GM13977 (cell line): ENCODE results near the gene MGAT3.

Experiments used
- DNase-seq: peaks from one replicate; pipeline ENCODE4 v3.0.0; 2012; ENCODE audit warnings: low spot score
- CTCF ChIP-seq: IDR thresholded peaks from 2 replicates; pipeline ENCODE4 v1.5.1; 2012; ENCODE audit warnings: mild to moderate bottlenecking, control low read depth; ENCODE audit not compliant: insufficient read depth; ENCODE audit errors: extremely low read depth, missing control alignments
- in situ Hi-C: fragments of 300-500 bp; cut with MboI; formaldehyde crosslinking; loops from one replicate; pipeline ENCODE4 v1.12.0; 2022; ENCODE audit warnings: low sequenced_read_pairs, low pct_unique_long_range_greater_than_20kb, mixed read lengths, inconsistent platforms; ENCODE audit not compliant: unreplicated experiment

MGAT3 gene

GRCh38 chr22:39487826-39488520 is 31.2 kb downstream of the MGAT3 start:
- in situ Hi-C loops = no loop called here
- TF ChIP-seq CTCF = no peak
- no peak for DNase-seq

GRCh38 chr22:39488563-39489083 is 31.8 kb downstream of the MGAT3 start:
- TF ChIP-seq CTCF = no peak
- in situ Hi-C loops = no loop called here
- DNase-seq = no peak

GRCh38 chr22:39489094-39490068 is 32.6 kb downstream of the MGAT3 start:
- TF ChIP-seq CTCF = no peak
- in situ Hi-C loops = no loop called here

GRCh38 chr22:39490135-39490798 is 33.5 kb downstream of the MGAT3 start:
- in situ Hi-C loops = no loop called here
- no peak for TF ChIP-seq CTCF
- DNase-seq = peak; percentile 94

More at GRCh38 chr22:39489094-39490068, 32.6 kb downstream of the MGAT3 start:
- DNase-seq = peak; percentile 35

- in situ Hi-C loops = no loop called here
- TF ChIP-seq CTCF = no peak
- DNase-seq = no peak
Measured at GRCh38 chr22:39490966-39491680, 34.3 kb downstream of the MGAT3 start.
